Bronchial epithelial cell (primary cell): ENCODE measurements around the gene ZAP70. TPM values are rescaled to one million over a fixed set of nuclear protein-coding genes. Genes with fewer than 3 reads are reported as not detected.

Source experiments
- DNase-seq: peaks from one replicate; pipeline ENCODE4 v3.0.0-alpha.2; 2010; ENCODE audit warnings: low read depth
- FAIRE-seq: peaks from 2 replicates; lab custom pipeline; 2011; peaks lifted over from hg19 to GRCh38; lab: Jason Lieb, UNC
- H3K27me3 ChIP-seq: 2 replicates; pipeline ENCODE4 v1.5.1; 2011; ENCODE audit warnings: low read length; ENCODE audit not compliant: control insufficient read depth, insufficient read depth
- H3K36me3 ChIP-seq: 2 replicates; pipeline ENCODE4 v1.5.1; 2011; ENCODE audit warnings: low read length; ENCODE audit not compliant: control insufficient read depth, insufficient read depth
- H3K4me3 ChIP-seq: 2 replicates; pipeline ENCODE4 v1.5.1; 2011; ENCODE audit warnings: mild to moderate bottlenecking, low read depth, low read length, control low read depth
- CTCF ChIP-seq: IDR thresholded peaks from 2 replicates; pipeline ENCODE4 v1.5.1; 2011; ENCODE audit warnings: mild to moderate bottlenecking, moderate library complexity, low read length, control low read depth, inconsistent platforms; ENCODE audit not compliant: insufficient read depth, severe bottlenecking
- total RNA-seq: library from RNA; depleted of rRNA; stranded (reverse); fragments of >200 nt; gene quantifications from 2 replicates; pipeline ENCODE4 v1.2.1, GENCODE V29; 2014

The ZAP70 gene
- total RNA-seq, 1 donor from 2014 or later = not detected

GRCh38 chr2:97736185-97736584, 22.8 kb downstream of the ZAP70 start:
- TF ChIP-seq CTCF = no peak
- no peaks in the 10 kb centered on the region for H3K27me3 ChIP-seq
- no peak overlapping the region for H3K4me3 ChIP-seq
- FAIRE-seq (no peak), DNase-seq (no peak)
- no peaks in the 10 kb centered on the region for H3K36me3 ChIP-seq

- TF ChIP-seq CTCF = no peak
- Histone ChIP-seq H3K36me3 (no peaks in the 10 kb centered on the region), H3K27me3 (no peaks in the 10 kb centered on the region), H3K4me3 (no peak overlapping the region)
- no peak for DNase-seq
- peak; percentile 32 for FAIRE-seq
Measured at GRCh38 chr2:97736608-97737330, 23.4 kb downstream of the ZAP70 start.

GRCh38 chr2:97737421-97738178, 24.2 kb downstream of the ZAP70 start:
- FAIRE-seq = no peak

GRCh38 chr2:97738179-97739019, 25.0 kb downstream of the ZAP70 start:
- no peak for TF ChIP-seq CTCF
- Histone ChIP-seq H3K4me3 (no peak overlapping the region), H3K36me3 (no peaks in the 10 kb centered on the region), H3K27me3 (no peaks in the 10 kb centered on the region)
- no peak for DNase-seq
- FAIRE-seq = no peak

More at GRCh38 chr2:97737421-97738178, 24.2 kb downstream of the ZAP70 start:
- no peak for DNase-seq
- TF ChIP-seq CTCF = no peak
- H3K27me3 ChIP-seq = no peaks in the 10 kb centered on the region
- H3K4me3 ChIP-seq = no peak overlapping the region
- no peaks in the 10 kb centered on the region for H3K36me3 ChIP-seq

GRCh38 chr2:97739020-97739892, 25.9 kb downstream of the ZAP70 start:
- no peaks in the 10 kb centered on the region for H3K36me3 ChIP-seq
- no peak for DNase-seq
- no peak for TF ChIP-seq CTCF

More at GRCh38 chr2:97739020-97739892, 25.9 kb downstream of the ZAP70 start:
- no peaks in the 10 kb centered on the region for H3K27me3 ChIP-seq
- no peak for FAIRE-seq
- no peak overlapping the region for H3K4me3 ChIP-seq
